GM10266 (cell line): ENCODE data around the gene ATP8B1.

Experiments
- DNase-seq: peaks from one replicate; pipeline ENCODE4 v3.0.0; 2012; ENCODE audit errors: extremely low spot score
- CTCF ChIP-seq: IDR thresholded peaks from 2 replicates; pipeline ENCODE4 v1.5.1; 2012; ENCODE audit warnings: mild to moderate bottlenecking, low read depth; ENCODE audit not compliant: control insufficient read depth, insufficient read depth; ENCODE audit errors: missing control alignments

The ATP8B1 gene

GRCh38 chr18:57698571-57699276, 104.4 kb downstream of the ATP8B1 start:
- DNase-seq, result no peak
- TF ChIP-seq CTCF, result no peak

GRCh38 chr18:57697426-57697825, 105.7 kb downstream of the ATP8B1 start:
- no peak for DNase-seq
- TF ChIP-seq CTCF, result no peak

DNA sequence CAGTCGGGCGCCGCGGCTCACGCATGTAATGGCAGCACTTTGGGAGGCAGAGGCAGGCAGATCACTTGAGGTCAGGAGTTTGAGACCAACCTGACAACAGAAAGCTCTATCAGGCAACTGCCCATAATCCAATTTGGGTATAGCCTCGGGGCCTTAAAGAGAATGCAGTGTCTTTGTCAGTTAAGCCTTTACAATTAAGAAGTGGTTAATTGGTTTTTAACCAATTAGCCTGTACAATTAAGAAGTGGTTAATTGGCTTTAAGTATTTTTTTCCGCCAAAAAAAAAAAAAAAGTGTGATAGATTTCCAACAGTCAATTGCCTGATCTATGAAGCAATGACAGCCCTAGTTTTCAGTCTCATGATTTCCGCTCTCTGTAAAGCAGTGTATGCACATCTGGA, 106.8 kb downstream of the ATP8B1 start:
- TF ChIP-seq CTCF, result no peak
- no peak for DNase-seq

DNA sequence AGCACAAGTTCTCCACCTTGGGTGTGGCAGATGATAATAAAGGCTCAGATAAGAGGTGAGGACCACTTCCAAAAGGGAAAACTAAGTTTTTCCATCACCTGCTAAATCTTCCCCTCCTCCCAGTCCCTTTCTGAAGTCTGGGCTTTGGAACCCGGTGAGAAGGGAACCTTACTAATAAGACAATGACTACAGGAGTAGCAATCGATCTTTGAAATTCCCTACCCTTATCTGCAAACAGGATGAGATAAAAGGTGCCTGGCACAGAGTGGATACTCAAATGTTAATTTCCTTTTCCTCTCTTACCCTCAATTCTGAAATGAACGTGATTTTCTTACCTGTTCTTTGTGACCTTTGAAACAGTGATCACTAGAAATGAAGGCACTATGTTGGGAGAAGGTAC, 111.8 kb downstream of the ATP8B1 start:
- no peak for TF ChIP-seq CTCF
- no peak for DNase-seq

- DNase-seq, result no peak
- TF ChIP-seq CTCF, result no peak
Observed at GRCh38 chr18:57687970-57688369, 115.1 kb downstream of the ATP8B1 start.

GRCh38 chr18:57683470-57683869, 119.6 kb downstream of the ATP8B1 start:
- no peak for DNase-seq
- TF ChIP-seq CTCF, result no peak

- TF ChIP-seq CTCF, result no peak
- DNase-seq, result no peak
Observed at GRCh38 chr18:57677262-57678211, 125.6 kb downstream of the ATP8B1 start.
